WERI-Rb-1 (cell line): ENCODE results near the gene NAP1L4.

Experiments
- DNase-seq: peaks from one replicate; pipeline ENCODE4 v3.0.0-alpha.2; 2020
- H3K27ac ChIP-seq: fragments of 250-450 bp; sonication (Bioruptor Pico); 2 replicates; pipeline ENCODE4 v1.5.1; 2020; ENCODE audit warnings: mild to moderate bottlenecking, moderate library complexity
- H3K27me3 ChIP-seq: fragments of 250-450 bp; sonication (Bioruptor Pico); 2 replicates; pipeline ENCODE4 v1.5.1; 2021; ENCODE audit warnings: mild to moderate bottlenecking, low read depth, moderate library complexity; ENCODE audit not compliant: insufficient read depth, severe bottlenecking
- H3K36me3 ChIP-seq: fragments of 250-450 bp; sonication (Bioruptor Pico); 2 replicates; pipeline ENCODE4 v1.5.1; 2020; ENCODE audit warnings: mild to moderate bottlenecking, moderate library complexity
- H3K4me3 ChIP-seq: 2 replicates; pipeline ENCODE4 v1.5.1; 2011; ENCODE audit warnings: low read depth, mild to moderate bottlenecking, control low read depth, low read length
- H3K9me3 ChIP-seq: fragments of 250-450 bp; sonication (Bioruptor Pico); 2 replicates; pipeline ENCODE4 v1.5.1; 2021; ENCODE audit warnings: mild to moderate bottlenecking, moderate library complexity; ENCODE audit not compliant: severe bottlenecking
- TF ChIP-seq, protein P1 (sequence below): IDR thresholded peaks from 2 replicates; pipeline ENCODE4 v1.5.1; 2011; ENCODE audit warnings: low read depth, mild to moderate bottlenecking, control low read depth, inconsistent platforms, low read length

The NAP1L4 gene

DNA sequence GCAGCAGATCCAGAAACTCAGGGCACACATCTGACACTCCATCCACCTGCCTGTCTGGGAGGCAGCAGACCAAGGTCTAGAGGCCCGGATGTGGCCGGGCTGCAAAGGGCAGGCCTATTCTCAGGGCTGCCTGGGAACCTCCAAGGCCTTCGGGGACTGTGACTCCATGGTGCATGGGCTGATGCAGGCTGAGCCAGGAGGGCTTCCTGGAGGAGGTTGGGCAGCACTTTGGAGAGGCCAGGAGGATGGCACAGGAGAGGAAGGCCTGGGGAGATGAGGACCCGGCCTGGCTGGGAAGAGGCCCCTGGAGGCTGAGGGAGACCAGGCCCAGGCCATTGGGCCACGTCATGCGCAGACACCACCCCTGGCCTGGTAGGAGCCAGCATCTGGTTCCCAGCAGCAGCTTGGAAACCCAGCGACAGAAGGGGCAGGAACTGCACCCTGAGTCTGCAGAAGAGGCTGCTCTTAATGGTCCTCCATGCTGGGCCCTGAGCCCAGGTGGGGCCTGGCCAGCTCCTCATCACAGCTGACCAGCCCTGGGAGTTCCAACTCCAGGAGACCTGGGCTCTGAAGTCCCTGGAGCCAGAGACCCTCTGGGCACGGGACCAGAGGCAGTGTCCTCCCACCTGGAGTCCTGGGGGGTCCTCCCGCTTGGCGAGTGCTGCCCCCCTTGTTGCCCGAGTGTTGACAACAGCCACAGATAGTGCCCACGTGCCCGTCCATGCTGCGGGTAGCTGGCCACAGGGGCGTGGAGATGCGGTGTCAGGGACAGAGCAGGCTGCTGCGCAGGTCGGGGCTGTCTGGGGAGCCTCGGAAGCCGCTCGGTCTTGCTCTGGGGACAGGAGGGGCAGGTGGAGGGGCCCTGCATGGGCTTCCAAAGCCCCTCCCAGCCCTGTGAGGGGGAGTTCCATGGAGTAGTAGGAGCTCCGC is 68.4 kb downstream of the NAP1L4 start:
- Histone ChIP-seq H3K27ac (no peak overlapping the region), H3K36me3 (no peaks in the 10 kb centered on the region), H3K27me3 (peaks cover 17% of the 10 kb centered on the region), H3K4me3 (no peak overlapping the region), H3K9me3 (no peaks in the 10 kb centered on the region)
- TF ChIP-seq, protein P1, sequence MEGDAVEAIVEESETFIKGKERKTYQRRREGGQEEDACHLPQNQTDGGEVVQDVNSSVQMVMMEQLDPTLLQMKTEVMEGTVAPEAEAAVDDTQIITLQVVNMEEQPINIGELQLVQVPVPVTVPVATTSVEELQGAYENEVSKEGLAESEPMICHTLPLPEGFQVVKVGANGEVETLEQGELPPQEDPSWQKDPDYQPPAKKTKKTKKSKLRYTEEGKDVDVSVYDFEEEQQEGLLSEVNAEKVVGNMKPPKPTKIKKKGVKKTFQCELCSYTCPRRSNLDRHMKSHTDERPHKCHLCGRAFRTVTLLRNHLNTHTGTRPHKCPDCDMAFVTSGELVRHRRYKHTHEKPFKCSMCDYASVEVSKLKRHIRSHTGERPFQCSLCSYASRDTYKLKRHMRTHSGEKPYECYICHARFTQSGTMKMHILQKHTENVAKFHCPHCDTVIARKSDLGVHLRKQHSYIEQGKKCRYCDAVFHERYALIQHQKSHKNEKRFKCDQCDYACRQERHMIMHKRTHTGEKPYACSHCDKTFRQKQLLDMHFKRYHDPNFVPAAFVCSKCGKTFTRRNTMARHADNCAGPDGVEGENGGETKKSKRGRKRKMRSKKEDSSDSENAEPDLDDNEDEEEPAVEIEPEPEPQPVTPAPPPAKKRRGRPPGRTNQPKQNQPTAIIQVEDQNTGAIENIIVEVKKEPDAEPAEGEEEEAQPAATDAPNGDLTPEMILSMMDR, result no peak
- no peak for DNase-seq

DNA sequence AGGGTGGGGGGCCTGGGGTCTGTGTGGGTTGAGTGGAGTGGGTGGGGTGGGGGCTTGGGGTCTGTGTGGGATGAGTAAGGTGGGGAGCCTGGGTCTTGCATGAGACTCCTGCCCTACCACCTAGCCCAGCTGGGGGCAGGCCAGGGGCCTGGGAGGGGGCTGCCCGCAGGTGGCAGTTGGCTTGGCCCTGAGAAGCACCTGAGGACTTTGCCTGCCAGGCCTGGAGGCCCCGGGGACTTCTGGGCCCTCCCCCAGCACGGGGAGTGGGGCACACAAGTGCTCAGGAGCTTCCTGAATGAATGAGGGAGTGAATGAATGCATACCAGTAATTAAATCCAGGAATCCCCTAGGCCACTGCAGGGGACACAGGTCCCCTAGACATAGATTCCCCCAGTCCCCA is 69.5 kb downstream of the NAP1L4 start:
- H3K4me3 ChIP-seq, result no peak overlapping the region
- no peak for DNase-seq
- H3K27ac ChIP-seq, result no peak overlapping the region
- H3K27me3 ChIP-seq, result peaks cover 7% of the 10 kb centered on the region
- TF ChIP-seq, protein P1, result no peak
- H3K9me3 ChIP-seq, result no peaks in the 10 kb centered on the region
- H3K36me3 ChIP-seq, result no peaks in the 10 kb centered on the region

DNA sequence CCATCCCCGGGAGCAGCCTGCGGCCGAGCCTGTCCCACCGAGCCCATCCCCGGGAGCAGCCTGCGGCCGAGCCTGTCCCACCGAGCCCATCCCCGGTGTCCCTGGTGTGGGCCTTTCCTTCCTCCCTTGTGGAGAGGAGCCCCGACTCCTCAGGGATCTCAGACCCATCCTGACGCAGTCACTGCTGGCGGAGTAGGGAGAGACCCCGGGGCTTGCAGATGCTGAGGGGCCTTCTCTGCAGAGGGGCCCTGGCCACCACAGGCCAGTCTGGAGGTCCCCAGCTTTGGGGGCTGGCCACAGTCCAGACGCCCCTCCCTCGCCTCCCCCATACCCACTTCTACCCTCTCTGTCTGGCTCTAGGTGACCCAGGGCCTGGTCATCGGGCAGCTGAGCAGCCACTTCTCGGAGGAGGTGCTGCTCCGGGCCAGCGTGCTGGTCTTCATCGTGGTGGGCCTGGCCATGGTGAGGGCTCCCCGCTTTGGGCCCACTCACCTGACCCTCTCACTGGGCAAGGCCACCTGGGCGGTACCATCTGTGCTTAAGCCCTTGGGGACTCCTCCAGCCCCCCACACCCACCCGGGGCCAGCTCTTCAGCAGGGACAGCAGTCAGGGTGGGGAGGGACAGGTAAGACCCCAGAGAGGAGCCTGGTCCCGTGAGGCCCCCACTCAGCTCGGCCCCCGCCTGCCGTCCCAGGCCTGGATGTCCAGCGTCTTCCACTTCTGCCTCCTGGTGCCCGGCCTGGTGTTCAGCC is 70.2 kb downstream of the NAP1L4 start:
- TF ChIP-seq, protein P1, result no peak
- no peak for DNase-seq
- Histone ChIP-seq H3K27ac (no peak overlapping the region), H3K36me3 (no peaks in the 10 kb centered on the region), H3K9me3 (no peaks in the 10 kb centered on the region), H3K4me3 (no peak overlapping the region), H3K27me3 (peaks cover 1% of the 10 kb centered on the region)

DNA sequence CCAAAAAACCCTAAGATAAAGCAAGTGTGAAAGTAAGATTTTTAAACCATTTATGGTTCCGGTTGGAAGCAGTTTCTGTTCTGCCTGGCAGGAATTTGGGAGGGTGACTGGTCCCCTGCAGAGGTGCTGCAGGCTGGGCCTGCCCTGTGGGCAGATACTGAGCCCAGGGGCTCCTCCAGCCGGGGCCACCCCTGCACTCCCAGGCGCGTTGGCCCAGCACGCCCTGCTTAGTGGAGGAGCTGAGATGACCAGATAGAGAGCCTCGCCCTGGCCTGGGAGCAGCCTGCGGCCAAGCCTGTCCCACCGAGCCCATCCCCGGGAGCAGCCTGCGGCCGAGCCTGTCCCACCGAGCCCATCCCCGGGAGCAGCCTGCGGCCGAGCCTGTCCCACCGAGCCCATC is 70.9 kb downstream of the NAP1L4 start:
- DNase-seq, result no peak
- H3K4me3 ChIP-seq, result no peak overlapping the region
- H3K27ac ChIP-seq, result no peak overlapping the region
- TF ChIP-seq, protein P1, result no peak
- no peaks in the 10 kb centered on the region for H3K36me3 ChIP-seq
- H3K9me3 ChIP-seq, result no peaks in the 10 kb centered on the region
- H3K27me3 ChIP-seq, result no peaks in the 10 kb centered on the region

DNA sequence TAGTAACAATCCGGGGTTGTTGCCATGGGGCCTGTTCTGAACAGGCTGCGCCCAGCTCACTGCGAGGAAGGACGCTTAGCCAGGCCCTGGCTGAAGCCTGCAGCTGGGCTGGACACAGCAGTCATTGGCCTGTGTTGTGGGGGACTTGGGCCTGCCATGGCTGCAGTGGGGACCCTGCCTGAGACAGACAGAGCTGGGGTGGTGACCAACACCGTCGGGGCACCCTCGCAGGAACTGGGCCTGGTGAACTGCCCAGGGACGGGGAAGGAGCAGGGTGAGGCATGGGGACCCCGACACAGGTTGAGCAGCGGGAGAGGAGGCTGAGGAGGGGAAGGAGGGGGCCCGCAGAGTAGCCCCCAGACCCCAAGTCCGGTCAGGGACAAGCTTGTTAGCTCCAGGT is 71.8 kb downstream of the NAP1L4 start:
- no peak overlapping the region for H3K4me3 ChIP-seq
- H3K27me3 ChIP-seq, result no peaks in the 10 kb centered on the region
- no peaks in the 10 kb centered on the region for H3K9me3 ChIP-seq
- TF ChIP-seq, protein P1, result no peak
- no peak for DNase-seq
- H3K27ac ChIP-seq, result no peak overlapping the region
- no peaks in the 10 kb centered on the region for H3K36me3 ChIP-seq
